Mesothelial cell of epicardium (in vitro differentiated cells): ENCODE measurements around the gene MDH1. TPM values are rescaled to one million over a fixed set of nuclear protein-coding genes. Genes with fewer than 3 reads are reported as not detected.

Experiments used
- DNase-seq, 2 experiments: peaks; one replicate each; pipeline ENCODE4 v3.0.0; 2021; ENCODE audit warnings: low spot score in 2 of 2; ENCODE audit not compliant: unreplicated experiment in 2 of 2
- H3K27ac Mint-ChIP-seq: 2 replicates; pipeline ENCODE4 v1.8.0; 2021; ENCODE audit warnings: mixed read lengths
- H3K27me3 Mint-ChIP-seq: 2 replicates; pipeline ENCODE4 v1.8.0; 2021; ENCODE audit warnings: low read depth, mixed read lengths
- H3K36me3 Mint-ChIP-seq: 2 replicates; pipeline ENCODE4 v1.8.0; 2021; ENCODE audit warnings: mixed read lengths
- H3K4me1 Mint-ChIP-seq: 2 replicates; pipeline ENCODE4 v1.8.0; 2021; ENCODE audit warnings: mixed read lengths
- H3K4me3 Mint-ChIP-seq: 2 replicates; pipeline ENCODE4 v1.8.0; 2021; ENCODE audit warnings: mild to moderate bottlenecking, moderate library complexity, mixed read lengths
- H3K9me3 Mint-ChIP-seq: 2 replicates; pipeline ENCODE4 v1.8.0; 2021; ENCODE audit warnings: mixed read lengths
- total RNA-seq: library from RNA; stranded (reverse); gene quantifications from 3 replicates; pipeline ENCODE4 v1.2.1, GENCODE V29; 2021
- TF ChIP-seq, protein P1 (sequence below): fragments of 200-600 bp; sonication (generic); IDR thresholded peaks from one replicate; pipeline ENCODE4 v1.5.0; 2021; ENCODE audit warnings: antibody characterized with exemption; ENCODE audit not compliant: unreplicated experiment

The MDH1 gene
- total RNA-seq, 1 donor from 2014 or later, result 136 TPM

DNA sequence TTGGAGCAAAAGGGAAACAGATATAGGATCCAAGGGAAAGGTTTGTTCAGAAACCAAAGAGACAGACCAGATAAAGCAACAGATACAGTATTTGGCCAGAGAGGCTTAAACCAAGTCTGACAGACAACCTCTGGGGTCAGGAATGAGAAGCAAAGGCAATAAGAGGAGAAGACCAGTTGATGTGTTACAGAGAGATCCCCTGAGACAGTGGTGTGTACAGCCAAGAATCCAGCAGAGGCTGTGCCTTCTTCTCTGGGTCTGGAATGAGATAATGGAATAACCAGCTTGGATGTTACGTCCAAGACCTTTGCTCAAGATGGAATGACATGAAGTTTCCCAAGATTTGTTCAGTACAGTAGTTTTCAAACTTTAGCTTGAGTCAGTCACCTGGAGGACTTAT, 61.1 kb downstream of the MDH1 start:
- TF ChIP-seq, protein P1, sequence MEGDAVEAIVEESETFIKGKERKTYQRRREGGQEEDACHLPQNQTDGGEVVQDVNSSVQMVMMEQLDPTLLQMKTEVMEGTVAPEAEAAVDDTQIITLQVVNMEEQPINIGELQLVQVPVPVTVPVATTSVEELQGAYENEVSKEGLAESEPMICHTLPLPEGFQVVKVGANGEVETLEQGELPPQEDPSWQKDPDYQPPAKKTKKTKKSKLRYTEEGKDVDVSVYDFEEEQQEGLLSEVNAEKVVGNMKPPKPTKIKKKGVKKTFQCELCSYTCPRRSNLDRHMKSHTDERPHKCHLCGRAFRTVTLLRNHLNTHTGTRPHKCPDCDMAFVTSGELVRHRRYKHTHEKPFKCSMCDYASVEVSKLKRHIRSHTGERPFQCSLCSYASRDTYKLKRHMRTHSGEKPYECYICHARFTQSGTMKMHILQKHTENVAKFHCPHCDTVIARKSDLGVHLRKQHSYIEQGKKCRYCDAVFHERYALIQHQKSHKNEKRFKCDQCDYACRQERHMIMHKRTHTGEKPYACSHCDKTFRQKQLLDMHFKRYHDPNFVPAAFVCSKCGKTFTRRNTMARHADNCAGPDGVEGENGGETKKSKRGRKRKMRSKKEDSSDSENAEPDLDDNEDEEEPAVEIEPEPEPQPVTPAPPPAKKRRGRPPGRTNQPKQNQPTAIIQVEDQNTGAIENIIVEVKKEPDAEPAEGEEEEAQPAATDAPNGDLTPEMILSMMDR, result no peak
- H3K9me3 Mint-ChIP-seq, result peaks cover 32% of the 10 kb centered on the region
- no peak overlapping the region for H3K27ac Mint-ChIP-seq
- no peaks in the 10 kb centered on the region for H3K27me3 Mint-ChIP-seq
- H3K4me3 Mint-ChIP-seq, result no peak overlapping the region
- no peaks in the 10 kb centered on the region for H3K4me1 Mint-ChIP-seq
- DNase-seq, result no peak
- H3K36me3 Mint-ChIP-seq, result peaks cover 5% of the 10 kb centered on the region

DNA sequence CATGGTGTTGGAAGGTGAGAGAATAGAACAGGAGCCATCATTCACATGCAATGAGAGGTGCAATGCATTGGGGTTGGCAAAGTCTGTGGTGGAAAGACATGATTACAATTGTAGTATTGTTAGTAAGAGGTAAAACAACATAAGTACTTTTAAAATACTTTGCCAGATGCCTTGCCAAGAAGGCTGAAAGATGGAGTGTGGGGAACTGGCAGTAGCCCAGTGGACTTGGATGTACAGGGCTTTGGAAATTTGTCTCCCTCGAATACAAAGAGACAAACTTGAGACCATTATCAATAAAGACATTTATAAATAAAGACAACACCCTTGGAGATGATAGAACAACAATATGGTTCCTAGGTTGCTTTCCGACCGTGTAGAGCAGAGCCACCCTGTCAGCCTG, 62.0 kb downstream of the MDH1 start:
- no peak overlapping the region for H3K27ac Mint-ChIP-seq
- H3K9me3 Mint-ChIP-seq, result peaks cover 22% of the 10 kb centered on the region
- H3K4me1 Mint-ChIP-seq, result no peaks in the 10 kb centered on the region

DNA sequence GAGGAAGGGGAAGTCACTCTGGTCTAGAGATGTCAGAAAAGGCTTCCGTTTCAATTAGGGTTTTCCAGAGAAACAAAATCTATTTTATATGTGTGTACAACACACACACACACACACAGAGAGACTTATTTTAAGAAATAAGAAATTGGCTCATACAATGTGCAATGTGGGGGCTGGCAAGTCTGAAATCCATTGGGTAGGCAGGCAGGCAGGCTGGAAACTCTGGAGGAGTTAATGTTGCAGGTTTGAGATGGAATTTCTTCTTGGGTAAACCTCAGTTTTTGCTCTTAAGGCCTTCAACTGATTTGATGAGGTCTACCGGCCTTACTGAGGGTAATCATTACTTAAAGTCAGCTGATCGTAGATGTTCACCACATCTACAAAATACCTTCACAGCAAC, 62.6 kb downstream of the MDH1 start:
- Mint-ChIP-seq H3K4me1 (no peaks in the 10 kb centered on the region), H3K27ac (no peak overlapping the region), H3K36me3 (peaks cover 5% of the 10 kb centered on the region), H3K9me3 (peaks cover 22% of the 10 kb centered on the region), H3K4me3 (no peak overlapping the region), H3K27me3 (no peaks in the 10 kb centered on the region)
- DNase-seq, result no peak
- TF ChIP-seq, protein P1, result no peak

More for the DNA sequence above, 62.0 kb downstream of the MDH1 start:
- H3K27me3 Mint-ChIP-seq, result no peaks in the 10 kb centered on the region
- H3K36me3 Mint-ChIP-seq, result peaks cover 5% of the 10 kb centered on the region
- TF ChIP-seq, protein P1, result no peak
- no peak overlapping the region for H3K4me3 Mint-ChIP-seq
- no peak for DNase-seq

DNA sequence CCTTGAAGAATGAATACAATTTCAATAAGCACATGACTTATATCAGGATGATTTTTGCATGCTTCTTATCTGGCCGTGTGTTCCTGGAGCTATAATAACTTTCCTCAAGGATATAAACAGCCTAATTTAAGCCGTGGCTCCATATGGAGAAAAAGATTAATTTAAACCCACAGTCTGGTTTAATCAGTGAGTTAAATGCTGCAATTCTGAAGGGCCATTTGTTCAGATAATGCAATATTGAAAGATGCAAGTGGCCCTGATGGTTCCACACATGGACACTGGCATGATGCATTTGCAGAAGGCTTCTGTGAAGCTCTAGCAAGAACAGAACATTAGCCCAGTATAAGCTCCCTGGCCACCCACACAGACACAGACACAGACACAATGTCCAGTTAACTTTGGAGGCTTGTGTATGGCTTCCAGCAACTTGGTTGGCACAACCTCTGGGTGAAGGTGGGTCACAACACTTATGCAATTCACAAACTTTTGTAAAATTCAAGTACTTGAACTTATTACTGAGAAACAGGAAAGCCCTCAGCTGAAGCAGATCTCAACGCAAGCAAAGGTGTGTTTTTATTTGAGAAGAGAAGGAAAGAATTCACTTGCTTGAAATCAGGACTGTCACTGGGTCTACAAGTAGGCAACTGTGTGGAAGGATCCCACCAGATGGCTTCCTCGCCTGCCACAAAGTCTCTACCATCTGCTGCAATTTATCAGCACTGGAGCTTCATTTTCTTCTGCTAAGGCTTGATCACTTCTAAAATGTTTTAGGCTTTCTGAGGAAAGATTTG, 63.3 kb downstream of the MDH1 start:
- H3K27me3 Mint-ChIP-seq, result no peaks in the 10 kb centered on the region
- H3K4me3 Mint-ChIP-seq, result no peak overlapping the region
- no peak overlapping the region for H3K27ac Mint-ChIP-seq
- H3K4me1 Mint-ChIP-seq, result no peaks in the 10 kb centered on the region
- H3K9me3 Mint-ChIP-seq, result peaks cover 24% of the 10 kb centered on the region
- H3K36me3 Mint-ChIP-seq, result peaks cover 5% of the 10 kb centered on the region
- TF ChIP-seq, protein P1, result no peak
- no peak for DNase-seq

DNA sequence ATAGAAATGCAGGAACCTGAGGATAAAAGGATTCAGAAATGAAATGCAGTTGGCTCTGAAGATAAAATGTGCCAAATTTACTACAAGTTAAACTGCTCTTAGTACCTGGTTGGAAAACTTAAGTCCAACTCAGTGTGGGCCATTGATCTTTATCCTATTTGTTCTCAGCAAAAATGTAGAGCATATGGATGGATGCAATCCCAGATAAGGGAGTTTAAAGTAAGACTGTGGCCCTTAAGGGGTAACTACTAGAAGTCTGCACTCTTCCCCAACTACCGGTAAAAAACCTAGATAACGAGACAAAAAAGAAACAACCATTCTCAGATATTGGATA, 63.9 kb downstream of the MDH1 start:
- Mint-ChIP-seq H3K27ac (no peak overlapping the region), H3K4me3 (no peak overlapping the region), H3K4me1 (no peaks in the 10 kb centered on the region), H3K9me3 (peaks cover 24% of the 10 kb centered on the region), H3K27me3 (no peaks in the 10 kb centered on the region), H3K36me3 (peaks cover 5% of the 10 kb centered on the region)
- DNase-seq, result no peak
- TF ChIP-seq, protein P1, result no peak
